Cardiac muscle cell (in vitro differentiated cells and primary cell): ENCODE measurements around the gene MED12L. TPM values are rescaled to one million over a fixed set of nuclear protein-coding genes. Genes with fewer than 3 reads are reported as not detected.

Experiments
- DNase-seq, 2 donors: peaks; one replicate each; pipeline versions ENCODE4 v3.0.0 to v3.0.0-alpha.2; 2010 to 2017; ENCODE audit warnings: low read depth in 1 of 2, low spot score in 1 of 2
- H3K27ac ChIP-seq: fragments of 200-600 bp; sonication (generic); 2 replicates; pipeline ENCODE4 v1.5.1; 2016
- H3K27me3 ChIP-seq: fragments of 200-600 bp; sonication (generic); 2 replicates; pipeline ENCODE4 v1.6.0; 2016; ENCODE audit warnings: control low read depth
- H3K36me3 ChIP-seq: fragments of 200-600 bp; sonication (generic); 2 replicates; pipeline ENCODE4 v1.5.1; 2016; ENCODE audit warnings: control low read depth
- H3K4me1 ChIP-seq: fragments of 200-600 bp; sonication (generic); 2 replicates; pipeline ENCODE4 v1.8.1; 2017; ENCODE audit warnings: low read depth, mild to moderate bottlenecking, mixed run types
- H3K4me3 ChIP-seq: fragments of 200-600 bp; sonication (generic); 2 replicates; pipeline ENCODE4 v1.5.1; 2016; ENCODE audit warnings: mild to moderate bottlenecking
- H3K9me3 ChIP-seq: fragments of 200-600 bp; sonication (generic); 2 replicates; pipeline ENCODE4 v1.5.1; 2017; ENCODE audit warnings: low read depth, mild to moderate bottlenecking, control low read depth
- polyA plus RNA-seq: library from polyadenylated mRNA; unstranded; fragments of >200 nt; fragmentation: Nextera tagmentation; extraction: Ambion mirVana; gene quantifications from 2 replicates; pipeline ENCODE4 v1.2.1, GENCODE V29; 2016
- total RNA-seq: library from RNA; depleted of rRNA; stranded (reverse); fragments of >200 nt; gene quantifications from 2 replicates; pipeline ENCODE4 v1.2.3, GENCODE V29; 2016
- TF ChIP-seq, protein P1 (sequence below): IDR thresholded peaks from 2 replicates; pipeline ENCODE4 v1.5.1; 2012; ENCODE audit warnings: low read depth, mild to moderate bottlenecking, low read length

Gene MED12L
- total and polyA plus RNA-seq, 2 experiments from 2014 or later: 1.9 to 6.9 TPM

DNA sequence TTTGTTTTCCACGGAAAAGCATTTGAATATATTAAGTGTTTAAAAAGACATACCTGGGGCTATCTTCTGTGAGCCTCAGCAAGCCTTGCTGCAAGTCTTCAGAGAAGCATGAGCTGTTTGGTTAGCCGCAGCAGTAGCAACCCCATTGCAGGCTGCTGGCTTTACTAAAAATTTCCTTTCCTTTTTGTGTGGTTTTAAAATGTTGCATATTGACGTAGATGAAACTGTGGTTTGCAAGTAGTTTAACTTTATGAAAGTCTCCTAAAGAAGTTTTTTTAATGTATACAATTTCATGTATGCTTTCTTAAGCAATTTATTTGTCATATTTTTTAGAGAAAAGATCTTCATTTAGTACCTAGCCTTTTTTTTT, 117.6 kb downstream of the MED12L start, which contains the start of gene GPR171:
Gene GPR171, minus strand, starts transcription at position 166 of the 370 bp plus-strand sequence. CDS start 3,830 bp downstream, outside the sequence.
- H3K36me3 ChIP-seq: no peaks in the 10 kb centered on the region
- no peaks in the 10 kb centered on the region for H3K27me3 ChIP-seq
- peaks cover 7% of the 10 kb centered on the region for H3K4me1 ChIP-seq
- H3K27ac ChIP-seq: no peak within 1 kb of the TSS
- H3K4me3 ChIP-seq: no peak within 1 kb of the TSS
- DNase-seq: no peak
- H3K9me3 ChIP-seq: no peaks in the 10 kb centered on the region
- TF ChIP-seq, protein P1, sequence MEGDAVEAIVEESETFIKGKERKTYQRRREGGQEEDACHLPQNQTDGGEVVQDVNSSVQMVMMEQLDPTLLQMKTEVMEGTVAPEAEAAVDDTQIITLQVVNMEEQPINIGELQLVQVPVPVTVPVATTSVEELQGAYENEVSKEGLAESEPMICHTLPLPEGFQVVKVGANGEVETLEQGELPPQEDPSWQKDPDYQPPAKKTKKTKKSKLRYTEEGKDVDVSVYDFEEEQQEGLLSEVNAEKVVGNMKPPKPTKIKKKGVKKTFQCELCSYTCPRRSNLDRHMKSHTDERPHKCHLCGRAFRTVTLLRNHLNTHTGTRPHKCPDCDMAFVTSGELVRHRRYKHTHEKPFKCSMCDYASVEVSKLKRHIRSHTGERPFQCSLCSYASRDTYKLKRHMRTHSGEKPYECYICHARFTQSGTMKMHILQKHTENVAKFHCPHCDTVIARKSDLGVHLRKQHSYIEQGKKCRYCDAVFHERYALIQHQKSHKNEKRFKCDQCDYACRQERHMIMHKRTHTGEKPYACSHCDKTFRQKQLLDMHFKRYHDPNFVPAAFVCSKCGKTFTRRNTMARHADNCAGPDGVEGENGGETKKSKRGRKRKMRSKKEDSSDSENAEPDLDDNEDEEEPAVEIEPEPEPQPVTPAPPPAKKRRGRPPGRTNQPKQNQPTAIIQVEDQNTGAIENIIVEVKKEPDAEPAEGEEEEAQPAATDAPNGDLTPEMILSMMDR: no peak

GRCh38 chr3:151204530-151205402, 119.3 kb downstream of the MED12L start:
- Histone ChIP-seq H3K27ac (no peak overlapping the region), H3K9me3 (no peaks in the 10 kb centered on the region), H3K4me1 (peaks cover 7% of the 10 kb centered on the region), H3K36me3 (no peaks in the 10 kb centered on the region), H3K27me3 (no peaks in the 10 kb centered on the region), H3K4me3 (no peak overlapping the region)
- TF ChIP-seq, protein P1: no peak
- DNase-seq: no peak

GRCh38 chr3:151205482-151205881, 120.0 kb downstream of the MED12L start:
- no peak for DNase-seq
- H3K27me3 ChIP-seq: no peaks in the 10 kb centered on the region
- H3K27ac ChIP-seq: no peak overlapping the region

DNA sequence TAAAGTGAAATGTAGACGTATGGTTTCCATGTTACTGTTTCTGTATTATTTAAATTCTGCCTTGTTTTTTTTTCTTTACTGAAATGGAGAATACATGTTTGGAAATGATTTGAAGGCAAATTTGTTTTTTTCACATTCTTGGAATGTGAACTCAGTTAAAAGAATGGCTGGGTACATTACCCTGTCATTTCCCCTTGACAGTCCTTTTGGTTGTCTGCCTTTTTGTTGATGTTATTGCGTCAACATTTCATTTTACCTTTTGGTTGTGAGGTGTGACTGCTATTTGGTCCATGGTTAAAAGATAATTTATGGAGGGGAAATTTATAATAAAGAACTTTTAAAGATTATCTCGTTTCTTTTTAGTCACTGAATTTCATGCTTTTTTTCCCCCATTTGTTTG, 120.7 kb downstream of the MED12L start:
- TF ChIP-seq, protein P1: no peak
- Histone ChIP-seq H3K4me1 (peaks cover 7% of the 10 kb centered on the region), H3K9me3 (no peaks in the 10 kb centered on the region), H3K27me3 (no peaks in the 10 kb centered on the region), H3K27ac (no peak overlapping the region), H3K4me3 (no peak overlapping the region), H3K36me3 (no peaks in the 10 kb centered on the region)
- DNase-seq: no peak

More at GRCh38 chr3:151205482-151205881, 120.0 kb downstream of the MED12L start:
- TF ChIP-seq, protein P1: no peak
- H3K36me3 ChIP-seq: no peaks in the 10 kb centered on the region
- peaks cover 7% of the 10 kb centered on the region for H3K4me1 ChIP-seq
- H3K9me3 ChIP-seq: no peaks in the 10 kb centered on the region
- no peak overlapping the region for H3K4me3 ChIP-seq

- H3K27ac ChIP-seq: no peak overlapping the region
- DNase-seq: no peak
- TF ChIP-seq, protein P1: no peak
Measured at GRCh38 chr3:151209654-151210053, 124.2 kb downstream of the MED12L start.

More at GRCh38 chr3:151209654-151210053, 124.2 kb downstream of the MED12L start:
- Histone ChIP-seq H3K36me3 (no peaks in the 10 kb centered on the region), H3K4me1 (no peaks in the 10 kb centered on the region), H3K4me3 (no peak overlapping the region), H3K27me3 (no peaks in the 10 kb centered on the region), H3K9me3 (no peaks in the 10 kb centered on the region)
